OCI-M1 (cell line): ENCODE measurements around the gene DPYD.
A peak's percentile ranks its signal among the peaks of the same experiment; 100 is the strongest.
"Not testable (repeated sequence)": the region's sequence is repeated elsewhere in the genome, so short reads cannot be mapped to it uniquely, and the experiment has no call there.

Experiments used
- DNase-seq: peaks from one replicate; lab custom pipeline; 2025; lab: John Stamatoyannopoulos, UW

DPYD gene

GRCh38 chr1:97277891-97278654 lies 642.8 kb downstream of the DPYD start:
- no peak for DNase-seq

- no peak for DNase-seq
These were observed 648.7 kb downstream of the DPYD start for GRCh38 chr1:97271916-97272788.

GRCh38 chr1:97270508-97271307 lies 650.1 kb downstream of the DPYD start:
- peak; percentile 34 for DNase-seq

GRCh38 chr1:97265630-97266029 lies 655.2 kb downstream of the DPYD start:
- DNase-seq, result no peak

GRCh38 chr1:97262842-97263241 lies 658.0 kb downstream of the DPYD start:
- DNase-seq, result no peak

- DNase-seq, result no peak
These were observed 662.2 kb downstream of the DPYD start for GRCh38 chr1:97258597-97258996.

GRCh38 chr1:97254731-97255463 lies 665.9 kb downstream of the DPYD start:
- DNase-seq, result no peak

GRCh38 chr1:97252925-97253324 lies 667.9 kb downstream of the DPYD start:
- no peak for DNase-seq

- DNase-seq, result no peak
These were observed 668.8 kb downstream of the DPYD start for GRCh38 chr1:97252076-97252475.

GRCh38 chr1:97247196-97247595 lies 673.6 kb downstream of the DPYD start:
- no peak for DNase-seq

GRCh38 chr1:97245682-97246081 lies 675.2 kb downstream of the DPYD start:
- peak; percentile 54 for DNase-seq

- DNase-seq, result peak; percentile 18
These were observed 675.8 kb downstream of the DPYD start for GRCh38 chr1:97245026-97245425.

- DNase-seq, result peak; percentile 40
These were observed 676.8 kb downstream of the DPYD start for GRCh38 chr1:97243973-97244560.

GRCh38 chr1:97238816-97239215 lies 682.0 kb downstream of the DPYD start:
- no peak for DNase-seq

GRCh38 chr1:97231354-97231753 lies 689.5 kb downstream of the DPYD start:
- not testable (repeated sequence) for DNase-seq

GRCh38 chr1:97212671-97213070 lies 708.2 kb downstream of the DPYD start:
- DNase-seq, result no peak

GRCh38 chr1:97210307-97210706 lies 710.5 kb downstream of the DPYD start:
- DNase-seq, result no peak

- DNase-seq, result no peak
These were observed 711.4 kb downstream of the DPYD start for GRCh38 chr1:97209381-97209957.

GRCh38 chr1:97207868-97208267 lies 713.0 kb downstream of the DPYD start:
- DNase-seq, result no peak

GRCh38 chr1:97204468-97204867 lies 716.4 kb downstream of the DPYD start:
- DNase-seq, result no peak
